K562 (cell line): ENCODE results near the gene LGR6. TPM values are rescaled to one million over a fixed set of nuclear protein-coding genes. Genes with fewer than 3 reads are reported as not detected.
A peak's percentile ranks its signal among the peaks of the same experiment; 100 is the strongest.

ENCODE experiments used
- ATAC-seq: fragments of 200-7000 bp; cut with Tn5 transposase; 3 replicates; pipeline ENCODE4 v1.9.1; 2020; ENCODE audit warnings: moderate library complexity
- BruUV-seq: library from RNA; stranded (reverse); fragments of 400-500 nt; replicated peaks from 2 replicates; lab custom pipeline; 2021; lab: Mats Ljungman, UMichigan
- CTCF ChIA-PET: fragments of 300-600 bp; formaldehyde crosslinking; extraction: SDS; loops from one replicate; lab custom pipeline; 2021; ENCODE audit warnings: low intra/inter-chr PET ratio; lab: Yijun Ruan, JAX
- POLR2A ChIA-PET: fragments of 300-600, 350-650 bp; sonication (Branson Sonifier 250); formaldehyde crosslinking; extraction: SDS; loops from one replicate; lab custom pipeline; 2021; ENCODE audit warnings: antibody characterized with exemption, inconsistent platforms; lab: Yijun Ruan, JAX
- DNase-seq, 4 experiments: peaks; one replicate each; pipeline versions ENCODE4 v3.0.0 to v3.0.0-alpha.2; 2011 to 2018; ENCODE audit warnings: low spot score in 3 of 4, mixed read lengths in 3 of 4; ENCODE audit errors: extremely low read depth in 1 of 4
- FAIRE-seq: peaks from 2 replicates; lab custom pipeline; 2011; peaks lifted over from hg19 to GRCh38; lab: Jason Lieb, UNC
- H2AFZ ChIP-seq: 2 replicates; pipeline ENCODE4 v1.6.0; 2011; ENCODE audit warnings: low read depth, low read length, control low read depth, inconsistent platforms
- H3K27ac ChIP-seq: fragments of 200-600 bp; 3 replicates; pipeline ENCODE4 v1.8.0; 2011; ENCODE audit warnings: low read depth, mild to moderate bottlenecking, control low read depth, inconsistent platforms, low read length, moderate library complexity, mixed read lengths; ENCODE audit errors: extremely low read depth
- H3K27me3 ChIP-seq, 2 experiments: fragments of 300-600 bp in 1 of 2; 2 replicates in 1 of 2; 3 replicates in 1 of 2; pipeline versions ENCODE4 v1.6.0 to v1.8.0; 2011; ENCODE audit warnings: inconsistent platforms in 2 of 2, low read length in 2 of 2, mild to moderate bottlenecking in 1 of 2, mixed read lengths in 1 of 2, moderate library complexity in 1 of 2; ENCODE audit not compliant: control insufficient read depth in 2 of 2, insufficient read depth in 2 of 2
- H3K36me3 ChIP-seq: fragments of 300-600 bp; 3 replicates; pipeline ENCODE4 v1.8.0; 2011; ENCODE audit warnings: mild to moderate bottlenecking, low read length, inconsistent platforms; ENCODE audit not compliant: control insufficient read depth, insufficient read depth
- H3K4me1 ChIP-seq, 2 experiments: fragments of 200-600 bp in 1 of 2; replicated peaks in 1 of 2; 2 replicates in 1 of 2; 3 replicates in 1 of 2; pipeline versions ENCODE4 v1.5.1 to v1.8.0; 2011; ENCODE audit warnings: inconsistent platforms in 2 of 2, low read length in 2 of 2, mild to moderate bottlenecking in 1 of 2, mixed read lengths in 1 of 2, moderate library complexity in 1 of 2; ENCODE audit not compliant: control insufficient read depth in 2 of 2, insufficient read depth in 2 of 2
- H3K4me2 ChIP-seq: 2 replicates; pipeline ENCODE4 v1.6.1; 2011; ENCODE audit warnings: low read length, control low read depth, inconsistent platforms, mixed read lengths; ENCODE audit not compliant: insufficient read depth
- H3K4me3 ChIP-seq: fragments of 200-600 bp; sonication (generic), shearing (Covaris generic); 2 replicates; pipeline ENCODE4 v1.5.1; 2016; ENCODE audit warnings: control low read depth, inconsistent platforms
- H3K79me2 ChIP-seq: fragments of 200-600 bp; 3 replicates; pipeline ENCODE4 v1.8.0; 2011; ENCODE audit warnings: low read length, inconsistent platforms; ENCODE audit not compliant: control insufficient read depth, insufficient read depth
- H3K9ac ChIP-seq, 2 experiments: 2 replicates each; pipeline versions ENCODE4 v1.6.0 to v1.6.1; 2011; ENCODE audit warnings: low read depth in 2 of 2, low read length in 2 of 2, control low read depth in 1 of 2, inconsistent platforms in 1 of 2, mild to moderate bottlenecking in 1 of 2, mixed read lengths in 1 of 2; ENCODE audit not compliant: insufficient read depth in 1 of 2
- H3K9me1 ChIP-seq: one replicate; pipeline ENCODE4 v1.6.0; 2011; ENCODE audit warnings: inconsistent platforms, mild to moderate bottlenecking, low read length, moderate library complexity; ENCODE audit not compliant: control insufficient read depth, insufficient read depth
- H3K9me3 ChIP-seq: replicated peaks from 2 replicates; pipeline ENCODE4 v1.5.1; 2011; ENCODE audit warnings: low read depth, low read length, inconsistent platforms; ENCODE audit not compliant: control insufficient read depth, insufficient read depth
- H4K20me1 ChIP-seq: replicated peaks from 2 replicates; pipeline ENCODE4 v1.6.1; 2011; ENCODE audit warnings: low read length, inconsistent platforms, mixed read lengths; ENCODE audit not compliant: control insufficient read depth, insufficient read depth
- AFF4 ChIP-seq: sonication (generic); formaldehyde crosslinking; IDR thresholded peaks from 2 replicates; pipeline ENCODE4 v1.8.0; 2023; ENCODE audit warnings: mild to moderate bottlenecking, missing genetic modification reagents
- CTCF ChIP-seq, 3 experiments: IDR thresholded peaks in 2 of 3; conservative IDR thresholded peaks in 1 of 3; 2 replicates each; pipeline ENCODE4 v1.5.1; 2011 to 2012; ENCODE audit warnings: low read length in 3 of 3, mild to moderate bottlenecking in 3 of 3, control low read depth in 2 of 3, improper control_type of control experiment in 1 of 3, inconsistent platforms in 1 of 3, low read depth in 1 of 3, mixed read lengths in 1 of 3, moderate library complexity in 1 of 3; ENCODE audit not compliant: insufficient read depth in 2 of 3
- ELF4 ChIP-seq: fragments of 450-650 bp; formaldehyde crosslinking; IDR thresholded peaks from 2 replicates; pipeline ENCODE4 v1.4.0; 2022; ENCODE audit warnings: missing genetic modification characterization
- FOS ChIP-seq: IDR thresholded peaks from 3 replicates; pipeline ENCODE4 v1.6.1; 2011; ENCODE audit not compliant: insufficient read length; ENCODE audit errors: extremely low read depth
- HLTF ChIP-seq: fragments of 450-650 bp; IDR thresholded peaks from 2 replicates; pipeline ENCODE4 v1.6.1; 2016
- LARP7 ChIP-seq: fragments of 450-650 bp; IDR thresholded peaks from 2 replicates; pipeline ENCODE4 v1.6.1; 2016
- MLLT1 ChIP-seq, 2 experiments: fragments of 450-650 bp; IDR thresholded peaks; 2 replicates each; pipeline ENCODE4 v1.6.1; 2016
- PRPF4 ChIP-seq: fragments of 200-400 bp; formaldehyde crosslinking; IDR thresholded peaks from one replicate; pipeline ENCODE4 v1.6.1; 2017; ENCODE audit warnings: low read length, low read depth, mild to moderate bottlenecking; ENCODE audit not compliant: insufficient read depth, poor library complexity, severe bottlenecking
- SMARCA5 ChIP-seq: fragments of 450-650 bp; IDR thresholded peaks from 2 replicates; pipeline ENCODE4 v1.6.1; 2016
- TRIM24 ChIP-seq, 2 experiments: fragments of 450-650 bp; IDR thresholded peaks; 2 replicates each; pipeline ENCODE4 v1.6.1; 2016
- TSC22D4 ChIP-seq: fragments of 450-650 bp; IDR thresholded peaks from 2 replicates; pipeline ENCODE4 v1.6.1; 2016; ENCODE audit warnings: missing genetic modification characterization, missing biosample characterization, control low read depth
- ZNF449 ChIP-seq: fragments of 250-450 bp; sonication (Bioruptor Pico); IDR thresholded peaks from 2 replicates; pipeline ENCODE4 v1.8.0; 2022; ENCODE audit warnings: moderate library complexity, mild to moderate bottlenecking, inconsistent platforms
- ZZZ3 ChIP-seq: fragments of 450-650 bp; IDR thresholded peaks from 2 replicates; pipeline ENCODE4 v1.6.1; 2016; ENCODE audit warnings: antibody characterized with exemption, mild to moderate bottlenecking, moderate library complexity
- WGBS: fragments of 100-300 bp; shearing (Covaris generic); methylation state at CpG from one replicate; pipeline ENCODE4 v1.1.6; 2016; ENCODE audit warnings: low coverage, mixed read lengths; ENCODE audit not compliant: insufficient coverage; ENCODE audit errors: missing lambda C conversion rate; 5-methylcytosine and 5-hydroxymethylcytosine counted together
- in situ Hi-C: fragments of 300-500 bp; cut with MboI; formaldehyde crosslinking; loops from 4 replicates; pipeline ENCODE4 v1.15.0; 2018; ENCODE audit warnings: inconsistent platforms, mixed read lengths
- intact Hi-C: fragments of 100-400 bp; cut with micrococcal nuclease; formaldehyde crosslinking; loops from 2 replicates; pipeline ENCODE4 v1.14.2; 2022
- polyA plus RNA-seq, 8 experiments: library from polyadenylated mRNA; depleted of rRNA in 4 of 8; stranded (reverse) in 5 of 8; unstranded in 3 of 8; fragments of >200 nt; fragmentation: Nextera tagmentation in 2 of 8; fragmentation: Illumina TruSeq in 1 of 8; extraction: Ambion mirVana in 2 of 8; extraction: Trizol in 1 of 8; gene quantifications; 2 replicates each; pipeline versions ENCODE4 v1.2.1 to v1.2.3, GENCODE V29; 2011 to 2014; ENCODE audit warnings: inconsistent platforms in 1 of 8, missing spikeins in 1 of 8
- total RNA-seq, 7 experiments: library from RNA; depleted of rRNA in 6 of 7; stranded (reverse); fragments of >200 nt in 6 of 7; fragmentation: Illumina TruSeq in 2 of 7; extraction: Trizol in 2 of 7; gene quantifications; 2 replicates each; pipeline versions ENCODE4 v1.2.1 to v1.2.3, GENCODE V29; 2011 to 2021; ENCODE audit warnings: low replicate concordance in 1 of 7

Gene LGR6
- total and polyA plus RNA-seq, 9 of the 15 experiments (the other 6 are each of a cell fraction or from before 2014, with no cell fraction given) = 0.01 to 0.54 (median 0.17) TPM; not detected in 1

GRCh38 chr1:202205523-202206190, 12.1 kb downstream of the LGR6 start:
- H3K4me2 ChIP-seq = no peak overlapping the region
- peak overlapping the region; percentile 29; the same call in 1 of the 2 replicates for H2AFZ ChIP-seq
- H3K36me3 ChIP-seq = no peaks in the 10 kb centered on the region
- no peak overlapping the region for H3K9ac ChIP-seq
- H3K4me3 ChIP-seq = no peak overlapping the region
- BruUV-seq = no TSS peak
- peaks cover 4 to 36% of the 10 kb centered on the region in 2 experiments; a peak in 4 of 5 replicates for H3K27me3 ChIP-seq
- DNase-seq (no peak), ATAC-seq (no peak), FAIRE-seq (no peak)
- H3K9me1 ChIP-seq = no peaks in the 10 kb centered on the region
- H3K79me2 ChIP-seq = no peaks in the 10 kb centered on the region
- intact Hi-C loops (no loop called here), in situ Hi-C loops (loop anchor here (25.0 kb wide), 1 partner anchor 107 kb away; no protein-coding TSS in a partner anchor)
- ChIA-PET POLR2A (interaction anchor here (0.8 kb wide), 1 partner anchor 15 kb away, joined by 4 read pairs; no protein-coding TSS in a partner anchor), CTCF (no interaction called here)
- H3K9me3 ChIP-seq = peaks cover 3% of the 10 kb centered on the region; the same call in 1 of the 2 replicates
- H3K27ac ChIP-seq = no peak overlapping the region
- no peaks in the 10 kb centered on the region for H4K20me1 ChIP-seq
- WGBS = 9% methylated on average over 5 of the region's 5 CpGs
- peaks cover 7 to 11% of the 10 kb centered on the region in 2 experiments; a peak in 4 of 5 replicates for H3K4me1 ChIP-seq
- peak; percentile 53; the same call in 1 of the 2 replicates for TF ChIP-seq SMARCA5
- TF ChIP-seq AFF4 (CRISPR knock-in tag) = no peak
- no peak for TF ChIP-seq PRPF4
- TF ChIP-seq ZZZ3 = no peak
- TF ChIP-seq LARP7 = peak; percentile 89; the same call in 1 of the 2 replicates
- TF ChIP-seq ZNF449 (CRISPR knock-in tag) = no peak
- TF ChIP-seq ELF4 (CRISPR knock-in tag) = peak; percentile 76
- TF ChIP-seq MLLT1 (IDR thresholded peaks at IDR 0.05) = peak; percentile 38 to 89
- TF ChIP-seq FOS = no peak
- peak; percentile 55; the same call in 1 of the 2 replicates for TF ChIP-seq HLTF
- peak in 1 of 2 experiments; percentile 17; a peak in 1 of 4 replicates for TF ChIP-seq TRIM24 (IDR thresholded peaks at IDR 0.05)
- TF ChIP-seq TSC22D4 (tag) = 0 out of 2 replicates have a peak, but pooled peaks have one; percentile 82
- peak; percentile 35 to 53 (median 45); a peak in 5 of 6 replicates for TF ChIP-seq CTCF (IDR thresholded peaks at IDR 0.05 in 2 of 3, conservative IDR thresholded peaks at IDR 0.05 in 1 of 3; ENCODE audit: insufficient read depth in 2 of 3, low read depth in 1 of 3, low read length in 3 of 3)
